ENCODE results near the gene HSPG2.

The HSPG2 gene

DNA sequence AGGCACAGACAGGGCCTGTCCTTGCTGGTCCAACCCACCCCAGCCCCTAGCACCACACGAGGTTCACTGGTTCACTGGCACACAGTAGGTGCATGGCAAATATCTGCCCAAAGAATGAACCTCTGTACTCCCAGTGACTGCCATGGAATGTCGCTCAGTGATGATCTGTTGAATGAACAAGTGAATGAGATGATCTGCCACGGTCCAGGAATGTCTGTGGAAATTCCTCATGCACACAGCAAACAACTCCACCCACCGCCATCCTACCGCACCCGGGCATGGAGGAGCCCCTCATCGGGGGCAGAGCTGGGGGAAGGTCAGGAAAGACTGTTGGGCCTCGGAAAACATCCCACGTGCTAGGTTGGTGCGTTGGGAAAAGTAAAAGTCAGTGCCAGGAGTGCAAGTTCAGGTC lies 1.7 kb downstream of the HSPG2 start:
- Histone ChIP-seq H3K27ac (no peak overlapping the region), H3K9ac (ENCODE audit: insufficient read length) (no peak overlapping the region), H3K36me3 (ENCODE audit: insufficient read depth, low read length) (no peaks in the 10 kb centered on the region), H3K9me3 (ENCODE audit: low read depth, low read length) (no peaks in the 10 kb centered on the region), H3K4me3 (no peak overlapping the region)
- no peak for DNase-seq (ENCODE audit: low read depth, low spot score)
- no peak for TF ChIP-seq POLR2AphosphoS5 (IDR thresholded peaks at IDR 0.05; ENCODE audit: borderline replicate concordance, low read depth, low read length)
- TF ChIP-seq FOXP2 (optimal IDR thresholded peaks at IDR 0.05; ENCODE audit: control extremely low read depth, extremely low read length, insufficient read depth), result no peak
- TF ChIP-seq EZH2 (IDR thresholded peaks at IDR 0.05), result no peak

GRCh38 chr1:21933397-21934248 lies 3.5 kb downstream of the HSPG2 start:
- H3K9ac ChIP-seq (ENCODE audit: insufficient read length), result no peak overlapping the region
- TF ChIP-seq POLR2AphosphoS5 (IDR thresholded peaks at IDR 0.05; ENCODE audit: borderline replicate concordance, low read depth, low read length) (no peak), EZH2 (IDR thresholded peaks at IDR 0.05) (no peak), FOXP2 (optimal IDR thresholded peaks at IDR 0.05; ENCODE audit: control extremely low read depth, extremely low read length, insufficient read depth) (no peak)
- no peak overlapping the region for H3K4me3 ChIP-seq
- no peak for DNase-seq (ENCODE audit: low read depth, low spot score)
- H3K27ac ChIP-seq, result no peak overlapping the region
- no peaks in the 10 kb centered on the region for H3K36me3 ChIP-seq (ENCODE audit: insufficient read depth, low read length)
- H3K9me3 ChIP-seq (ENCODE audit: low read depth, low read length), result no peaks in the 10 kb centered on the region

DNA sequence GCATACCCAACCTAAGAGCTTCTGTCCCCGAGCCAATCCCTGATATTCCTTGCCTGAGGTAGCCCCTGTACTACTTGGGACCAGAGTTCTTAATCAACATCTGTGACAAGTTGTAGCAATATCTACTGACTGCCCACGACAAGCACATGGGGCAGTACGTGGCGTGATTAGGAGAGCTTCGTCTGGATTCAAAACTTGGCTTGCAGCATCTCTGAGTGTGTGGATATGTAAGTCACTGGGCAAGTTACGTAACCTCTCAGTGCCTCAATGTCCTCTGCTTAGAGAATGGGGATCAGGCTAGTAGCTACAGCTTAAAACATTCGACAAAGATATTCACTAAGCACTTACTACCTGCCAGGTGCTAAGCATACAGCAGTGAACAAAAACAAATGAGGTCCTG lies 5.0 kb downstream of the HSPG2 start:
- TF ChIP-seq EZH2 (IDR thresholded peaks at IDR 0.05) (no peak), FOXP2 (optimal IDR thresholded peaks at IDR 0.05; ENCODE audit: control extremely low read depth, extremely low read length, insufficient read depth) (no peak)
- Histone ChIP-seq H3K36me3 (ENCODE audit: insufficient read depth, low read length) (no peaks in the 10 kb centered on the region), H3K9me3 (ENCODE audit: low read depth, low read length) (no peaks in the 10 kb centered on the region), H3K27ac (no peak overlapping the region), H3K9ac (ENCODE audit: insufficient read length) (no peak overlapping the region), H3K4me3 (no peak overlapping the region)
- DNase-seq (ENCODE audit: low read depth, low spot score), result no peak

- Histone ChIP-seq H3K9ac (ENCODE audit: insufficient read length) (no peak overlapping the region), H3K36me3 (ENCODE audit: insufficient read depth, low read length) (no peaks in the 10 kb centered on the region), H3K27ac (no peak overlapping the region), H3K9me3 (ENCODE audit: low read depth, low read length) (no peaks in the 10 kb centered on the region), H3K4me3 (no peak overlapping the region)
- DNase-seq (ENCODE audit: low read depth, low spot score), result no peak
- no peak for TF ChIP-seq POLR2AphosphoS5 (IDR thresholded peaks at IDR 0.05; ENCODE audit: borderline replicate concordance, low read depth, low read length)
- TF ChIP-seq EZH2 (IDR thresholded peaks at IDR 0.05), result no peak
- no peak for TF ChIP-seq FOXP2 (optimal IDR thresholded peaks at IDR 0.05; ENCODE audit: control extremely low read depth, extremely low read length, insufficient read depth)
These were observed 5.7 kb downstream of the HSPG2 start for GRCh38 chr1:21931171-21932093.

DNA sequence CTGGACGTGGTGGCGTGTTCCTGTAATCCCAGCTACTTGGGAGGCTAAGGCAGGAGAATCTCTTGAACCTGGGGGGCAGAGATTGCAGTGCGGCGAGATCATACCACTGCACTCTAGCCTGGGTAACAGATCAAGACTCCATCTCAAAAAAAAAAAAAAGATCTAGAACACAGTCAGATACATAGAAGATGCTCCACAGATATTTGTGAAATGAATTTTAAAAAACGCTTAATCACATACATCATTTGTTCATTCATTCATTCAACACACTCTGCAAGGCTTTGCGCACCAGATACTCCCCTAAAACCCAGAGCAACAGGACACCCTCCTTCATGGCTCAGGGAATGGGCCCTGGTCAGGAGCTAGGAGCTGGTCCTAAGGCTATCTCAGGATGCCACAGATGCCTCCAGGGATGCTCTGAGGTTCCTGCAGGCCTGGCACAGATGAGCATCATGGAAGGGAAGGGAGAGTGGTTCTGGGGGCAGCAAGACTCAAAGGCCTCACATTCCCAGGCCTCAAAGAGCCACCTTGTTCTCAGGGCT lies 6.4 kb downstream of the HSPG2 start:
- Histone ChIP-seq H3K4me3 (no peak overlapping the region), H3K27ac (no peak overlapping the region), H3K36me3 (ENCODE audit: insufficient read depth, low read length) (no peaks in the 10 kb centered on the region), H3K9me3 (ENCODE audit: low read depth, low read length) (no peaks in the 10 kb centered on the region), H3K9ac (ENCODE audit: insufficient read length) (no peak overlapping the region)
- no peak for TF ChIP-seq FOXP2 (optimal IDR thresholded peaks at IDR 0.05; ENCODE audit: control extremely low read depth, extremely low read length, insufficient read depth)
- no peak for TF ChIP-seq EZH2 (IDR thresholded peaks at IDR 0.05)
- TF ChIP-seq POLR2AphosphoS5 (IDR thresholded peaks at IDR 0.05; ENCODE audit: borderline replicate concordance, low read depth, low read length), result no peak
- no peak for DNase-seq (ENCODE audit: low read depth, low spot score)

DNA sequence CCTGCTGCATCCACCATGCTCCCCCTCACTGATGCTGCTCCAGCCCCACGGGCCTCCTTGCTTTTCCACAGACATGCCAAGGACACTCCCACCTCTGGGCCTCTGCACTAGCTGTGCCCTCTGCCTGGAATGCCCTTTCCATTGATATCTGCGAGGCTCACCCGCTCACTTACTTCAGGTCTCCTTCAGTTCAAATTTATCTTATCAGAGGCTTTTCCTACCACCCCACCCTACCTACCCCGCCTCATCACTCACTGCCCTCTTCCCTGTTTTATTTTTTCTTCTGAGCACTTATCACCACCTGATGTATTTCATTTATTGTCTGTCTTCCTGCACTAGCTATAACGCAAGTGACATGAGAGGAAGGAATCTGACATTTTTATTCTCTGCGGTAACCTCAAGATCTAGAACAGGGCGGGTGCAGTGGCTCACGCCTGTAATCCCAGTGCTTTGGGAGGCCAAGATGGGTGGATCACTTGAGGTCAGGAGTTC lies 7.0 kb downstream of the HSPG2 start:
- H3K9ac ChIP-seq (ENCODE audit: insufficient read length), result no peak overlapping the region
- no peak overlapping the region for H3K4me3 ChIP-seq
- H3K27ac ChIP-seq, result no peak overlapping the region
- H3K9me3 ChIP-seq (ENCODE audit: low read depth, low read length), result no peaks in the 10 kb centered on the region
- TF ChIP-seq EZH2 (IDR thresholded peaks at IDR 0.05) (no peak), FOXP2 (optimal IDR thresholded peaks at IDR 0.05; ENCODE audit: control extremely low read depth, extremely low read length, insufficient read depth) (no peak), POLR2AphosphoS5 (IDR thresholded peaks at IDR 0.05; ENCODE audit: borderline replicate concordance, low read depth, low read length) (no peak)
- no peak for DNase-seq (ENCODE audit: low read depth, low spot score)
- no peaks in the 10 kb centered on the region for H3K36me3 ChIP-seq (ENCODE audit: insufficient read depth, low read length)

- H3K27ac ChIP-seq, result no peak overlapping the region
- no peaks in the 10 kb centered on the region for H3K36me3 ChIP-seq (ENCODE audit: insufficient read depth, low read length)
- DNase-seq (ENCODE audit: low read depth, low spot score), result no peak
- TF ChIP-seq FOXP2 (optimal IDR thresholded peaks at IDR 0.05; ENCODE audit: control extremely low read depth, extremely low read length, insufficient read depth) (no peak), POLR2AphosphoS5 (IDR thresholded peaks at IDR 0.05; ENCODE audit: borderline replicate concordance, low read depth, low read length) (no peak)
- no peak overlapping the region for H3K4me3 ChIP-seq
- H3K9ac ChIP-seq (ENCODE audit: insufficient read length), result no peak overlapping the region
- no peaks in the 10 kb centered on the region for H3K9me3 ChIP-seq (ENCODE audit: low read depth, low read length)
These were observed 9.4 kb downstream of the HSPG2 start for GRCh38 chr1:21927533-21928237.
